Smooth muscle cell (in vitro differentiated cells): ENCODE data around the gene CASTOR1. TPM values are rescaled to one million over a fixed set of nuclear protein-coding genes. Genes with fewer than 3 reads are reported as not detected.

ENCODE experiments used
- DNase-seq: peaks from one replicate; lab custom pipeline; 2025; ENCODE audit not compliant: unreplicated experiment; lab: John Stamatoyannopoulos, UW
- H2AFZ ChIP-seq: fragments of 200-600 bp; sonication (generic); 2 replicates; pipeline ENCODE4 v1.6.0; 2016; ENCODE audit warnings: antibody characterized with exemption, low read depth, mild to moderate bottlenecking
- H3F3A ChIP-seq: fragments of 200-600 bp; sonication (generic); 2 replicates; pipeline ENCODE4 v1.6.0; 2017; ENCODE audit warnings: antibody characterized with exemption, low read depth
- H3K27ac ChIP-seq: fragments of 200-600 bp; sonication (generic); 2 replicates; pipeline ENCODE4 v1.5.1; 2016; ENCODE audit warnings: low read depth, mild to moderate bottlenecking
- H3K27me3 ChIP-seq: fragments of 200-600 bp; sonication (generic); 2 replicates; pipeline ENCODE4 v1.6.1; 2016; ENCODE audit warnings: low read depth, mild to moderate bottlenecking
- H3K36me3 ChIP-seq: fragments of 200-600 bp; sonication (generic); 2 replicates; pipeline ENCODE4 v1.5.1; 2016; ENCODE audit warnings: low read depth
- H3K4me1 ChIP-seq: fragments of 200-600 bp; sonication (generic); 2 replicates; pipeline ENCODE4 v1.5.1; 2016; ENCODE audit warnings: low read depth
- H3K4me2 ChIP-seq: fragments of 200-600 bp; sonication (generic); 2 replicates; pipeline ENCODE4 v1.6.0; 2016; ENCODE audit warnings: mild to moderate bottlenecking
- H3K4me3 ChIP-seq: fragments of 200-600 bp; sonication (generic); 2 replicates; pipeline ENCODE4 v1.5.1; 2016; ENCODE audit warnings: mild to moderate bottlenecking
- H3K79me2 ChIP-seq: fragments of 200-600 bp; sonication (generic); 2 replicates; pipeline ENCODE4 v1.6.0; 2016; ENCODE audit warnings: low read depth, mild to moderate bottlenecking
- H3K9ac ChIP-seq: fragments of 200-600 bp; sonication (generic); 2 replicates; pipeline ENCODE4 v1.6.0; 2016; ENCODE audit warnings: low read depth
- H3K9me3 ChIP-seq: fragments of 200-600 bp; sonication (generic); replicated peaks from 2 replicates; pipeline ENCODE4 v1.5.1; 2016; ENCODE audit warnings: low read depth
- H4K20me1 ChIP-seq: fragments of 200-600 bp; sonication (generic); 2 replicates; pipeline ENCODE4 v1.6.0; 2016; ENCODE audit warnings: low read depth
- CTCF ChIP-seq: fragments of 200-600 bp; sonication (generic); IDR thresholded peaks from 2 replicates; pipeline ENCODE4 v1.5.1; 2017; ENCODE audit warnings: borderline replicate concordance, mild to moderate bottlenecking, antibody characterized with exemption; ENCODE audit not compliant: insufficient read depth, poor library complexity, severe bottlenecking
- WGBS: methylation state at CpG from one replicate; pipeline ENCODE4 v1.1.7; 2016; ENCODE audit warnings: low lambda C conversion rate; 5-methylcytosine and 5-hydroxymethylcytosine counted together
- polyA plus RNA-seq: library from polyadenylated mRNA; unstranded; fragments of >200 nt; fragmentation: Nextera tagmentation; extraction: Ambion mirVana; gene quantifications from 2 replicates; pipeline ENCODE4 v1.2.1, GENCODE V29; 2016
- total RNA-seq: library from RNA; depleted of rRNA; stranded (reverse); fragments of >200 nt; gene quantifications from 2 replicates; pipeline ENCODE4 v1.2.3, GENCODE V29; 2014

CASTOR1 gene
- total and polyA plus RNA-seq, 2 experiments from 2014 or later: 9.8 to 21.8 TPM

- H2AFZ ChIP-seq: no peak overlapping the region
- WGBS: 54% methylated on average over 14 of the region's 14 CpGs
- DNase-seq: no peak
- H3F3A ChIP-seq: peaks cover 17% of the 10 kb centered on the region
- peak overlapping the region; percentile 92 for H3K9ac ChIP-seq
- H3K79me2 ChIP-seq: peaks cover 54% of the 10 kb centered on the region
- peak overlapping the region; percentile 82 for H3K4me3 ChIP-seq
- no peaks in the 10 kb centered on the region for H3K9me3 ChIP-seq
- no peak for TF ChIP-seq CTCF
- H3K27me3 ChIP-seq: no peaks in the 10 kb centered on the region
- peaks cover 19% of the 10 kb centered on the region for H3K4me1 ChIP-seq
- peaks cover 51% of the 10 kb centered on the region for H4K20me1 ChIP-seq
- H3K4me2 ChIP-seq: peak overlapping the region; percentile 92
- no peaks in the 10 kb centered on the region for H3K36me3 ChIP-seq
- peak overlapping the region; percentile 89 for H3K27ac ChIP-seq
Observed at GRCh38 chr22:30325724-30326254, 36.5 kb upstream of the CASTOR1 start.

- DNase-seq: peak; percentile 56
Observed at GRCh38 chr22:30325065-30325720, 35.9 kb upstream of the CASTOR1 start.

GRCh38 chr22:30324014-30324730, 34.9 kb upstream of the CASTOR1 start:
- Histone ChIP-seq H3K9me3 (no peaks in the 10 kb centered on the region), H3K4me3 (peak overlapping the region; percentile 82), H3K4me2 (peak overlapping the region; percentile 92), H3K36me3 (no peaks in the 10 kb centered on the region), H2AFZ (no peak overlapping the region), H3K27ac (peak overlapping the region; percentile 89), H3K79me2 (peaks cover 69% of the 10 kb centered on the region), H3K9ac (peak overlapping the region; percentile 77), H3F3A (peaks cover 17% of the 10 kb centered on the region), H3K27me3 (no peaks in the 10 kb centered on the region), H4K20me1 (peaks cover 68% of the 10 kb centered on the region), H3K4me1 (peaks cover 19% of the 10 kb centered on the region)
- 56% methylated on average over 8 of the region's 8 CpGs for WGBS
- TF ChIP-seq CTCF: no peak
- no peak for DNase-seq

More at GRCh38 chr22:30325065-30325720, 35.9 kb upstream of the CASTOR1 start:
- H3K4me3 ChIP-seq: peak overlapping the region; percentile 82
- 39% methylated on average over 5 of the region's 5 CpGs for WGBS
- peaks cover 57% of the 10 kb centered on the region for H4K20me1 ChIP-seq
- H3K27me3 ChIP-seq: no peaks in the 10 kb centered on the region
- no peak for TF ChIP-seq CTCF
- peaks cover 19% of the 10 kb centered on the region for H3K4me1 ChIP-seq
- H2AFZ ChIP-seq: no peak overlapping the region
- H3K79me2 ChIP-seq: peaks cover 60% of the 10 kb centered on the region
- no peaks in the 10 kb centered on the region for H3K36me3 ChIP-seq
- peaks cover 17% of the 10 kb centered on the region for H3F3A ChIP-seq
- H3K27ac ChIP-seq: peak overlapping the region; percentile 89
- no peaks in the 10 kb centered on the region for H3K9me3 ChIP-seq
- peak overlapping the region; percentile 92 for H3K4me2 ChIP-seq
- peak overlapping the region; percentile 92 for H3K9ac ChIP-seq
